AG04450 (cell line): ENCODE measurements around the gene FMN2. TPM values are rescaled to one million over a fixed set of nuclear protein-coding genes. Genes with fewer than 3 reads are reported as not detected.

ENCODE experiments used
- CTCF ChIA-PET: fragments of 300-600, 350-600 bp; formaldehyde crosslinking; extraction: SDS; loops from one replicate; lab custom pipeline; 2022; ENCODE audit warnings: antibody characterized with exemption, inconsistent platforms; lab: Charles Lee
- POLR2A ChIA-PET: fragments of 350-600 bp; formaldehyde crosslinking; extraction: SDS; loops from one replicate; lab custom pipeline; 2021; ENCODE audit warnings: antibody characterized with exemption, inconsistent platforms; lab: Yijun Ruan, JAX
- DNase-seq: peaks from one replicate; pipeline ENCODE4 v3.0.0-alpha.2; 2011; ENCODE audit warnings: low read depth, low spot score
- H3K27ac ChIP-seq: one replicate; pipeline ENCODE4 v1.5.1; 2012; ENCODE audit warnings: low read depth, low read length, control low read depth
- H3K27me3 ChIP-seq: one replicate; pipeline ENCODE4 v1.6.0; 2012; ENCODE audit warnings: low read length; ENCODE audit not compliant: control insufficient read depth, insufficient read depth
- H3K4me3 ChIP-seq: 2 replicates; pipeline ENCODE4 v1.5.1; 2011; ENCODE audit warnings: mild to moderate bottlenecking, low read depth, low read length, control low read depth
- H3K9me3 ChIP-seq: 2 replicates; pipeline ENCODE4 v1.5.1; 2012; ENCODE audit warnings: low read length; ENCODE audit not compliant: control insufficient read depth, insufficient read depth
- CTCF ChIP-seq: IDR thresholded peaks from 2 replicates; pipeline ENCODE4 v1.5.1; 2011; ENCODE audit warnings: low read depth, low read length, control low read depth, inconsistent platforms
- polyA plus RNA-seq: library from polyadenylated mRNA; depleted of rRNA; stranded (reverse); fragments of >200 nt; gene quantifications from 2 replicates; pipeline ENCODE4 v1.2.3, GENCODE V29; 2011

The FMN2 gene
- polyA plus RNA-seq, 1 experiment, result 6.9 TPM

- DNase-seq, result no peak
- TF ChIP-seq CTCF, result no peak
- Histone ChIP-seq H3K4me3 (no peak overlapping the region), H3K9me3 (no peaks in the 10 kb centered on the region), H3K27me3 (no peaks in the 10 kb centered on the region), H3K27ac (no peak overlapping the region)
- CTCF ChIA-PET, result no interaction called here
- POLR2A ChIA-PET, result no interaction called here
Observed at GRCh38 chr1:240498335-240498734, 406.7 kb downstream of the FMN2 start.

- DNase-seq, result no peak
- no peak overlapping the region for H3K27ac ChIP-seq
- no peaks in the 10 kb centered on the region for H3K9me3 ChIP-seq
- ChIA-PET CTCF (interaction anchor here (0.6 kb wide), 1 partner anchor 82 kb away, joined by 4 read pairs; no protein-coding TSS in a partner anchor), POLR2A (no interaction called here)
- no peak overlapping the region for H3K4me3 ChIP-seq
- no peak for TF ChIP-seq CTCF
- H3K27me3 ChIP-seq, result no peaks in the 10 kb centered on the region
Observed at GRCh38 chr1:240499012-240499411, 407.3 kb downstream of the FMN2 start.

- H3K9me3 ChIP-seq, result no peaks in the 10 kb centered on the region
- no peak for TF ChIP-seq CTCF
- no peak overlapping the region for H3K27ac ChIP-seq
- DNase-seq, result no peak
- H3K4me3 ChIP-seq, result no peak overlapping the region
- ChIA-PET POLR2A (no interaction called here), CTCF (no interaction called here)
- H3K27me3 ChIP-seq, result no peaks in the 10 kb centered on the region
Observed at GRCh38 chr1:240500647-240501046, 409.0 kb downstream of the FMN2 start.

GRCh38 chr1:240501115-240501514, 409.4 kb downstream of the FMN2 start:
- no peaks in the 10 kb centered on the region for H3K9me3 ChIP-seq
- H3K27me3 ChIP-seq, result no peaks in the 10 kb centered on the region
- no peak for DNase-seq
- H3K27ac ChIP-seq, result no peak overlapping the region
- no peak overlapping the region for H3K4me3 ChIP-seq
- TF ChIP-seq CTCF, result no peak
- ChIA-PET POLR2A (no interaction called here), CTCF (no interaction called here)

GRCh38 chr1:240503036-240503435, 411.4 kb downstream of the FMN2 start:
- Histone ChIP-seq H3K27me3 (no peaks in the 10 kb centered on the region), H3K27ac (no peak overlapping the region), H3K9me3 (no peaks in the 10 kb centered on the region), H3K4me3 (no peak overlapping the region)
- no peak for TF ChIP-seq CTCF
- DNase-seq, result no peak
- CTCF ChIA-PET, result no interaction called here
- POLR2A ChIA-PET, result no interaction called here
